Immature natural killer cell (primary cell): ENCODE results near the gene OR4C5. TPM values are rescaled to one million over a fixed set of nuclear protein-coding genes. Genes with fewer than 3 reads are reported as not detected.
"Not testable (repeated sequence)": the region's sequence is repeated elsewhere in the genome, so short reads cannot be mapped to it uniquely, and the experiment has no call there.

Experiments used
- DNase-seq, 3 donors: peaks; one replicate each; pipeline ENCODE4 v3.0.0; 2022; ENCODE audit warnings: mixed read lengths in 1 of 3
- H3K27ac Mint-ChIP-seq, 6 donors: one replicate each; pipeline ENCODE4 v1.8.0; 2020; ENCODE audit warnings: mixed read lengths in 6 of 6, mild to moderate bottlenecking in 5 of 6, inconsistent platforms in 4 of 6, moderate library complexity in 3 of 6
- H3K27me3 Mint-ChIP-seq, 3 donors: one replicate each; pipeline ENCODE4 v1.8.0; 2020 to 2021; ENCODE audit warnings: low read depth in 3 of 3, mild to moderate bottlenecking in 3 of 3, mixed read lengths in 3 of 3, moderate library complexity in 3 of 3, inconsistent platforms in 1 of 3
- H3K36me3 Mint-ChIP-seq, 3 donors: one replicate each; pipeline ENCODE4 v1.8.0; 2020; ENCODE audit warnings: mixed read lengths in 3 of 3, inconsistent platforms in 2 of 3, mild to moderate bottlenecking in 2 of 3
- H3K4me1 Mint-ChIP-seq, 2 donors: one replicate each; pipeline ENCODE4 v1.8.0; 2020; ENCODE audit warnings: inconsistent platforms in 2 of 2, mild to moderate bottlenecking in 2 of 2, mixed read lengths in 2 of 2, moderate library complexity in 1 of 2
- H3K4me3 Mint-ChIP-seq, 5 donors: one replicate each; pipeline ENCODE4 v1.8.0; 2020; ENCODE audit warnings: mild to moderate bottlenecking in 5 of 5, mixed read lengths in 5 of 5, inconsistent platforms in 3 of 5, moderate library complexity in 3 of 5
- H3K9me3 Mint-ChIP-seq, 6 donors: one replicate each; pipeline ENCODE4 v1.8.0; 2020; ENCODE audit warnings: mild to moderate bottlenecking in 6 of 6, mixed read lengths in 6 of 6, inconsistent platforms in 4 of 6, moderate library complexity in 3 of 6
- polyA plus RNA-seq, 3 donors: library from polyadenylated mRNA; unstranded; fragments of 300-500 nt; fragmentation: Illumina TruSeq; gene quantifications; one replicate each; pipeline ENCODE4 v1.2.3, GENCODE V29; 2021

Gene OR4C5
- not detected for polyA plus RNA-seq

GRCh38 chr11:48366365-48366764, at the start of gene OR4C5:
Gene OR4C5, minus strand, starts transcription at chr11:48366465. Its CDS starts 0 bp downstream, at chr11:48366465.
- no peak within 1 kb of the TSS for H3K27ac Mint-ChIP-seq
- DNase-seq: no peak
- peaks cover 0 to 10% (median 4%) of the 10 kb centered on the region in 6 donors for H3K9me3 Mint-ChIP-seq
- no peaks in the 10 kb centered on the region for H3K4me1 Mint-ChIP-seq
- no peak within 1 kb of the TSS for H3K4me3 Mint-ChIP-seq
- H3K36me3 Mint-ChIP-seq: no peaks in the 10 kb centered on the region
- peaks cover 0 to 3% (median 0%) of the 10 kb centered on the region in 3 donors for H3K27me3 Mint-ChIP-seq

GRCh38 chr11:48384670-48385069, 18.4 kb upstream of the OR4C5 start:
- Mint-ChIP-seq H3K9me3 (peaks cover 14 to 64% (median 29%) of the 10 kb centered on the region in 6 donors), H3K36me3 (peaks cover 0 to 14% (median 0%) of the 10 kb centered on the region in 3 donors)

GRCh38 chr11:48384151-48384550, 17.9 kb upstream of the OR4C5 start:
- not testable (repeated sequence) for H3K27ac Mint-ChIP-seq, DNase-seq, H3K27me3 Mint-ChIP-seq, H3K4me1 Mint-ChIP-seq, H3K4me3 Mint-ChIP-seq
- Mint-ChIP-seq H3K9me3 (peaks cover 15 to 69% (median 30%) of the 10 kb centered on the region in 6 donors), H3K36me3 (peaks cover 0 to 16% (median 0%) of the 10 kb centered on the region in 3 donors)

More at GRCh38 chr11:48384670-48385069, 18.4 kb upstream of the OR4C5 start:
- no peak for DNase-seq
- H3K27me3 Mint-ChIP-seq: no peaks in the 10 kb centered on the region
- no peak overlapping the region for H3K27ac Mint-ChIP-seq
- H3K4me3 Mint-ChIP-seq: no peak overlapping the region
- no peaks in the 10 kb centered on the region for H3K4me1 Mint-ChIP-seq

- H3K27me3 Mint-ChIP-seq: not testable (repeated sequence)
Observed at GRCh38 chr11:48361289-48361688, 5.0 kb downstream of the OR4C5 start.

GRCh38 chr11:48354677-48355076, 11.6 kb downstream of the OR4C5 start:
- H3K27me3 Mint-ChIP-seq: peaks cover 0 to 3% (median 2%) of the 10 kb centered on the region in 3 donors
- DNase-seq: no peak
- no peak overlapping the region for H3K4me3 Mint-ChIP-seq
- H3K36me3 Mint-ChIP-seq: no peaks in the 10 kb centered on the region
- no peaks in the 10 kb centered on the region for H3K4me1 Mint-ChIP-seq
- H3K9me3 Mint-ChIP-seq: peaks cover 0 to 18% (median 4%) of the 10 kb centered on the region in 6 donors
- H3K27ac Mint-ChIP-seq: no peak overlapping the region

More at GRCh38 chr11:48361289-48361688, 5.0 kb downstream of the OR4C5 start:
- H3K4me1 Mint-ChIP-seq, H3K27ac Mint-ChIP-seq, DNase-seq, H3K4me3 Mint-ChIP-seq, H3K36me3 Mint-ChIP-seq: not testable (repeated sequence)
- H3K9me3 Mint-ChIP-seq: peaks cover 2 to 15% (median 7%) of the 10 kb centered on the region in 6 donors

- Mint-ChIP-seq H3K9me3 (peaks cover 0 to 23% (median 4%) of the 10 kb centered on the region in 6 donors), H3K27me3 (peaks cover 0 to 3% (median 2%) of the 10 kb centered on the region in 3 donors), H3K4me1 (no peaks in the 10 kb centered on the region), H3K27ac (no peak overlapping the region), H3K4me3 (no peak overlapping the region), H3K36me3 (no peaks in the 10 kb centered on the region)
- no peak for DNase-seq
Observed at GRCh38 chr11:48354013-48354412, 12.3 kb downstream of the OR4C5 start.

GRCh38 chr11:48346286-48346685, 20.0 kb downstream of the OR4C5 start:
- DNase-seq, H3K27me3 Mint-ChIP-seq, H3K36me3 Mint-ChIP-seq: not testable (repeated sequence)
- peaks cover 0 to 12% of the 10 kb centered on the region in 2 donors for H3K4me1 Mint-ChIP-seq
- peak overlapping the region in 2 of 6 donors; percentile 74 to 76 for H3K27ac Mint-ChIP-seq
- peaks cover 4 to 36% (median 9%) of the 10 kb centered on the region in 6 donors for H3K9me3 Mint-ChIP-seq
- H3K4me3 Mint-ChIP-seq: peak overlapping the region in 2 of 5 donors; percentile 20 to 41

- H3K4me3 Mint-ChIP-seq, H3K27me3 Mint-ChIP-seq, H3K36me3 Mint-ChIP-seq, H3K27ac Mint-ChIP-seq, DNase-seq: not testable (repeated sequence)
- peaks cover 0 to 12% of the 10 kb centered on the region in 2 donors for H3K4me1 Mint-ChIP-seq
- peaks cover 0 to 16% (median 7%) of the 10 kb centered on the region in 6 donors for H3K9me3 Mint-ChIP-seq
Observed at GRCh38 chr11:48342505-48342904, 23.8 kb downstream of the OR4C5 start.

GRCh38 chr11:48341466-48341865, 24.8 kb downstream of the OR4C5 start:
- H3K9me3 Mint-ChIP-seq: peaks cover 0 to 12% (median 5%) of the 10 kb centered on the region in 6 donors
- peaks cover 0 to 5% (median 0%) of the 10 kb centered on the region in 3 donors for H3K36me3 Mint-ChIP-seq
- H3K4me3 Mint-ChIP-seq: peak overlapping the region in 1 of 5 donors; percentile 63
- H3K27me3 Mint-ChIP-seq: peaks cover 2 to 7% (median 4%) of the 10 kb centered on the region in 3 donors
- DNase-seq: peak in 1 of 3 donors; percentile 30
- H3K27ac Mint-ChIP-seq: no peak overlapping the region
- H3K4me1 Mint-ChIP-seq: peaks cover 0 to 8% of the 10 kb centered on the region in 2 donors

GRCh38 chr11:48324620-48325019, 41.6 kb downstream of the OR4C5 start, which contains the start of gene OR4C3:
Gene OR4C3, plus strand, starts transcription at chr11:48324920. Its CDS starts 102 bp downstream, at chr11:48325022.
- not testable (repeated sequence) for DNase-seq, H3K36me3 Mint-ChIP-seq, H3K27me3 Mint-ChIP-seq, H3K9me3 Mint-ChIP-seq
- peak within 1 kb of the TSS in 2 of 5 donors; percentile 46 to 50 for H3K4me3 Mint-ChIP-seq
- peaks cover 11 to 15% of the 10 kb centered on the region in 2 donors for H3K4me1 Mint-ChIP-seq
- peak within 1 kb of the TSS in 2 of 6 donors; percentile 12 to 42 for H3K27ac Mint-ChIP-seq

GRCh38 chr11:48319813-48320212, 46.5 kb downstream of the OR4C5 start:
- not testable (repeated sequence) for DNase-seq, H3K27ac Mint-ChIP-seq, H3K4me3 Mint-ChIP-seq, H3K36me3 Mint-ChIP-seq, H3K9me3 Mint-ChIP-seq, H3K4me1 Mint-ChIP-seq, H3K27me3 Mint-ChIP-seq

Other genes with a start within 250 kb of the OR4C5 start
- not detected for gene OR4B1, start 149.7 kb downstream of the OR4C5 start, polyA plus RNA-seq
- gene OR4X2, start 121.4 kb downstream of the OR4C5 start, polyA plus RNA-seq: not detected
- gene OR4X1, start 102.6 kb downstream of the OR4C5 start, polyA plus RNA-seq: not detected
- gene OR4S1, start 60.2 kb downstream of the OR4C5 start, polyA plus RNA-seq: not detected
- gene OR4C3, start 41.5 kb downstream of the OR4C5 start, polyA plus RNA-seq: not detected
- gene OR4A47, start 122.3 kb upstream of the OR4C5 start, polyA plus RNA-seq: not detected